SU-DHL-6 (cell line): ENCODE measurements around the gene ACAP2.
"Not testable (repeated sequence)": the region's sequence is repeated elsewhere in the genome, so short reads cannot be mapped to it uniquely, and the experiment has no call there.

ENCODE experiments used
- H2AFZ ChIP-seq: fragments of 200-600 bp; sonication (generic); 2 replicates; pipeline ENCODE4 v1.6.1; 2014; ENCODE audit warnings: low read depth, mild to moderate bottlenecking, moderate library complexity, mixed read lengths, antibody characterized with exemption, low read length; ENCODE audit not compliant: severe bottlenecking
- H3F3A ChIP-seq: fragments of 200-600 bp; shearing (Covaris generic); 2 replicates; pipeline ENCODE4 v1.6.0; 2016; ENCODE audit warnings: antibody characterized with exemption, mild to moderate bottlenecking; ENCODE audit not compliant: insufficient read depth
- H3K27ac ChIP-seq: fragments of 200-600 bp; sonication (generic); 2 replicates; pipeline ENCODE4 v1.5.1; 2016; ENCODE audit warnings: low read depth, mild to moderate bottlenecking, low read length, moderate library complexity, mixed read lengths
- H3K27me3 ChIP-seq: fragments of 200-600 bp; sonication (generic), shearing (Covaris generic); 2 replicates; pipeline ENCODE4 v1.6.0; 2014; ENCODE audit warnings: mild to moderate bottlenecking, low read length
- H3K36me3 ChIP-seq: fragments of 200-600 bp; sonication (generic); 2 replicates; pipeline ENCODE4 v1.6.1; 2014; ENCODE audit warnings: mild to moderate bottlenecking, low read length, mixed read lengths
- H3K4me2 ChIP-seq: fragments of 300-600, 200-600 bp; shearing (Covaris generic), sonication (generic); 2 replicates; pipeline ENCODE4 v1.6.0; 2014; ENCODE audit warnings: low read length, low read depth, mild to moderate bottlenecking; ENCODE audit not compliant: poor library complexity, severe bottlenecking
- H3K4me3 ChIP-seq: fragments of 200-600 bp; sonication (generic); 2 replicates; pipeline ENCODE4 v1.5.1; 2014; ENCODE audit warnings: antibody characterized with exemption, low read length, mild to moderate bottlenecking, mixed read lengths; ENCODE audit not compliant: insufficient read depth, poor library complexity, severe bottlenecking
- H3K79me2 ChIP-seq: fragments of 200-600 bp; sonication (generic); 2 replicates; pipeline ENCODE4 v1.6.1; 2014; ENCODE audit warnings: mild to moderate bottlenecking, low read length, moderate library complexity; ENCODE audit not compliant: insufficient read depth
- H3K9ac ChIP-seq: fragments of 200-600 bp; sonication (generic); 2 replicates; pipeline ENCODE4 v1.7.0; 2014; ENCODE audit warnings: mild to moderate bottlenecking, low read length
- H3K9me2 ChIP-seq: fragments of 200-600 bp; sonication (generic); replicated peaks from 2 replicates; pipeline ENCODE4 v1.6.1; 2014; ENCODE audit warnings: low read length; ENCODE audit not compliant: insufficient read depth
- H3K9me3 ChIP-seq: fragments of 200-600 bp; sonication (generic); 2 replicates; pipeline ENCODE4 v1.6.1; 2014; ENCODE audit warnings: low read length, mixed read lengths; ENCODE audit not compliant: insufficient read depth
- H4K20me1 ChIP-seq: fragments of 200-600 bp; sonication (generic); 2 replicates; pipeline ENCODE4 v1.6.1; 2014; ENCODE audit warnings: low read depth, mild to moderate bottlenecking, antibody characterized with exemption, low read length, moderate library complexity, mixed read lengths
- EZH2phosphoT487 ChIP-seq: fragments of 200-600 bp; sonication (generic), shearing (Covaris generic); conservative IDR thresholded peaks from 2 replicates; pipeline ENCODE4 v1.6.1; 2018; ENCODE audit warnings: mild to moderate bottlenecking, antibody characterized with exemption, low read length, moderate library complexity, mixed read lengths
- TF ChIP-seq, protein P1 (sequence below): fragments of 200-600 bp; sonication (generic); IDR thresholded peaks from one replicate; pipeline ENCODE4 v1.5.1; 2017; ENCODE audit warnings: antibody characterized with exemption, mild to moderate bottlenecking, low read length, moderate library complexity; ENCODE audit not compliant: insufficient read depth, poor library complexity, severe bottlenecking

Gene ACAP2

DNA sequence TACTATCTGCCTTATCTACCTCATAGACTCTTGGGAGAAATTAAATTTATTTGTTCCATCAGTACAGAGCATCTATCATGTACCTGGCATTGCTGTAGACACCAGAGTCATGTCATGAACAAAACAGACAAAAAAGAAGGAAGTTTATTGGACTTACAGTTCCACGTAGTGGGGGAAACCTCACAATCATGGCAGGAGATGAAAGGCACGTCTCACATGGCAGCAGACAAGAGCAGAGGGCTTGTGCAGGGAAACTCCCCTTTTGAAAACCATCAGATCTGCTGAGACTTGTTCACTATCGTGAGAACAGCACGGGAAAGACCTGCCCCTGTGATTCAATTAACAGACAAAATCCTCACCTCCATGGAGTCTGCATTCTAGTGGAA lies 25.6 kb upstream of the ACAP2 start:
- no peak overlapping the region for H3K4me2 ChIP-seq
- H3K9me3 ChIP-seq, result peaks cover 8% of the 10 kb centered on the region; the same call in 1 of the 2 replicates
- H3K27me3 ChIP-seq, result no peaks in the 10 kb centered on the region
- no peaks in the 10 kb centered on the region for H4K20me1 ChIP-seq
- H3K27ac ChIP-seq, result no peak overlapping the region
- no peaks in the 10 kb centered on the region for H3K36me3 ChIP-seq
- H3F3A ChIP-seq, result no peaks in the 10 kb centered on the region
- TF ChIP-seq EZH2phosphoT487, result no peak
- TF ChIP-seq, protein P1, sequence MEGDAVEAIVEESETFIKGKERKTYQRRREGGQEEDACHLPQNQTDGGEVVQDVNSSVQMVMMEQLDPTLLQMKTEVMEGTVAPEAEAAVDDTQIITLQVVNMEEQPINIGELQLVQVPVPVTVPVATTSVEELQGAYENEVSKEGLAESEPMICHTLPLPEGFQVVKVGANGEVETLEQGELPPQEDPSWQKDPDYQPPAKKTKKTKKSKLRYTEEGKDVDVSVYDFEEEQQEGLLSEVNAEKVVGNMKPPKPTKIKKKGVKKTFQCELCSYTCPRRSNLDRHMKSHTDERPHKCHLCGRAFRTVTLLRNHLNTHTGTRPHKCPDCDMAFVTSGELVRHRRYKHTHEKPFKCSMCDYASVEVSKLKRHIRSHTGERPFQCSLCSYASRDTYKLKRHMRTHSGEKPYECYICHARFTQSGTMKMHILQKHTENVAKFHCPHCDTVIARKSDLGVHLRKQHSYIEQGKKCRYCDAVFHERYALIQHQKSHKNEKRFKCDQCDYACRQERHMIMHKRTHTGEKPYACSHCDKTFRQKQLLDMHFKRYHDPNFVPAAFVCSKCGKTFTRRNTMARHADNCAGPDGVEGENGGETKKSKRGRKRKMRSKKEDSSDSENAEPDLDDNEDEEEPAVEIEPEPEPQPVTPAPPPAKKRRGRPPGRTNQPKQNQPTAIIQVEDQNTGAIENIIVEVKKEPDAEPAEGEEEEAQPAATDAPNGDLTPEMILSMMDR, result no peak
- H3K9ac ChIP-seq, result no peak overlapping the region
- H2AFZ ChIP-seq, result no peak overlapping the region
- H3K79me2 ChIP-seq, result no peaks in the 10 kb centered on the region
- H3K4me3 ChIP-seq, result no peak overlapping the region
- no peaks in the 10 kb centered on the region for H3K9me2 ChIP-seq

- no peaks in the 10 kb centered on the region for H3K27me3 ChIP-seq
- no peak for TF ChIP-seq EZH2phosphoT487
- TF ChIP-seq, protein P1, result no peak
- no peaks in the 10 kb centered on the region for H3K36me3 ChIP-seq
- no peak overlapping the region for H3K4me3 ChIP-seq
- H3K9me3 ChIP-seq, result peaks cover 8% of the 10 kb centered on the region; the same call in 1 of the 2 replicates
- no peak overlapping the region for H2AFZ ChIP-seq
- no peak overlapping the region for H3K27ac ChIP-seq
- H3F3A ChIP-seq, result no peaks in the 10 kb centered on the region
- no peak overlapping the region for H3K9ac ChIP-seq
- no peaks in the 10 kb centered on the region for H4K20me1 ChIP-seq
- H3K9me2 ChIP-seq, result no peaks in the 10 kb centered on the region
- no peaks in the 10 kb centered on the region for H3K79me2 ChIP-seq
- H3K4me2 ChIP-seq, result no peak overlapping the region
These were observed 25.0 kb upstream of the ACAP2 start for GRCh38 chr3:195467641-195468390.

- Histone ChIP-seq H3K4me2 (no peak overlapping the region), H3K9me3 (peaks cover 8% of the 10 kb centered on the region; the same call in 1 of the 2 replicates), H3K4me3 (no peak overlapping the region), H3K9ac (no peak overlapping the region), H3K27ac (no peak overlapping the region), H3K27me3 (no peaks in the 10 kb centered on the region), H3K79me2 (no peaks in the 10 kb centered on the region), H4K20me1 (no peaks in the 10 kb centered on the region), H3K9me2 (no peaks in the 10 kb centered on the region), H3K36me3 (no peaks in the 10 kb centered on the region), H2AFZ (no peak overlapping the region), H3F3A (no peaks in the 10 kb centered on the region)
- no peak for TF ChIP-seq EZH2phosphoT487
- TF ChIP-seq, protein P1, result no peak
These were observed 23.4 kb upstream of the ACAP2 start for GRCh38 chr3:195466251-195466650.

GRCh38 chr3:195462922-195463321 lies 20.1 kb upstream of the ACAP2 start:
- H2AFZ ChIP-seq, H3K36me3 ChIP-seq, H3F3A ChIP-seq, H3K9me3 ChIP-seq, H3K9ac ChIP-seq, H3K27ac ChIP-seq, H3K4me3 ChIP-seq, H3K27me3 ChIP-seq, H3K79me2 ChIP-seq, H3K9me2 ChIP-seq, H3K4me2 ChIP-seq, H4K20me1 ChIP-seq: not testable (repeated sequence)
